Endodermal cell (in vitro differentiated cells): Measurements from ENCODE around the gene SLC24A3. TPM values are rescaled to one million over a fixed set of nuclear protein-coding genes. Genes with fewer than 3 reads are reported as not detected.

Experiments
- DNase-seq: peaks from one replicate; pipeline ENCODE4 v3.0.0-alpha.2; 2017
- H3K27ac ChIP-seq: 2 replicates; pipeline ENCODE4 v1.5.1; 2013; ENCODE audit warnings: mild to moderate bottlenecking, low read depth, low read length, moderate library complexity
- H3K27me3 ChIP-seq: 2 replicates; pipeline ENCODE4 v1.6.1; 2013; ENCODE audit warnings: mild to moderate bottlenecking, low read length, moderate library complexity; ENCODE audit not compliant: insufficient read depth, control insufficient read depth, poor library complexity, severe bottlenecking
- H3K36me3 ChIP-seq: 2 replicates; pipeline ENCODE4 v1.7.0; 2013; ENCODE audit warnings: mild to moderate bottlenecking, low read length, moderate library complexity; ENCODE audit not compliant: control insufficient read depth, insufficient read depth
- H3K4me1 ChIP-seq: one replicate; pipeline ENCODE4 v1.7.0; 2013; ENCODE audit warnings: low read length; ENCODE audit not compliant: control insufficient read depth, insufficient read depth
- H3K4me3 ChIP-seq: 2 replicates; pipeline ENCODE4 v1.5.1; 2013; ENCODE audit warnings: mild to moderate bottlenecking, low read length, moderate library complexity
- H3K9ac ChIP-seq: 2 replicates; pipeline ENCODE4 v1.6.1; 2013; ENCODE audit warnings: mild to moderate bottlenecking, low read length, moderate library complexity; ENCODE audit not compliant: poor library complexity, severe bottlenecking; ENCODE audit errors: extremely low read depth
- H3K9me3 ChIP-seq: 2 replicates; pipeline ENCODE4 v1.6.1; 2013; ENCODE audit warnings: mild to moderate bottlenecking, low read length, moderate library complexity; ENCODE audit not compliant: control insufficient read depth
- H3K27ac Mint-ChIP-seq: 2 replicates; pipeline ENCODE4 v1.8.0; 2020; ENCODE audit warnings: mixed read lengths
- H3K27me3 Mint-ChIP-seq: 2 replicates; pipeline ENCODE4 v1.8.0; 2021; ENCODE audit warnings: mild to moderate bottlenecking, mixed read lengths; ENCODE audit not compliant: insufficient read depth
- H3K36me3 Mint-ChIP-seq: 2 replicates; pipeline ENCODE4 v1.8.0; 2020; ENCODE audit warnings: low read depth, mixed read lengths
- H3K4me1 Mint-ChIP-seq: 2 replicates; pipeline ENCODE4 v1.8.0; 2020; ENCODE audit warnings: mixed read lengths
- H3K4me3 Mint-ChIP-seq: 2 replicates; pipeline ENCODE4 v1.8.0; 2020; ENCODE audit warnings: mild to moderate bottlenecking, moderate library complexity, mixed read lengths
- H3K9me3 Mint-ChIP-seq: 2 replicates; pipeline ENCODE4 v1.8.0; 2020; ENCODE audit warnings: mild to moderate bottlenecking, mixed read lengths
- CTCF ChIP-seq: fragments of 200-600 bp; sonication (generic); conservative IDR thresholded peaks from 2 replicates; pipeline ENCODE4 v1.5.0; 2021; ENCODE audit warnings: antibody characterized with exemption, mild to moderate bottlenecking
- WGBS, 2 experiments: methylation state at CpG; one replicate each; pipeline versions ENCODE4 v1.1.5 to v1.1.7; 2013; ENCODE audit warnings: missing lambda C conversion rate in 2 of 2, mixed read lengths in 1 of 2; ENCODE audit not compliant: insufficient coverage in 1 of 2, insufficient read length in 1 of 2; 5-methylcytosine and 5-hydroxymethylcytosine counted together
- total RNA-seq, 2 donors: library from RNA; stranded (reverse); fragmentation: NEBNext Ultra II Directional in 1 of 2; extraction: Animal tissue kit (Norgen Biotek cat#: 25700) in 1 of 2; gene quantifications; 2 replicates in 1 of 2; 3 replicates in 1 of 2; pipeline ENCODE4 v1.2.1, GENCODE V29; 2021

Gene SLC24A3
- total RNA-seq, 2 donors from 2014 or later = 1.5 to 1.8 TPM

GRCh38 chr20:19314621-19315020 lies 102.2 kb downstream of the SLC24A3 start:
- H3K9me3 Mint-ChIP-seq = no peaks in the 10 kb centered on the region
- DNase-seq = no peak
- Histone ChIP-seq H3K9me3 (no peaks in the 10 kb centered on the region), H3K4me3 (no peak overlapping the region), H3K27ac (no peak overlapping the region), H3K27me3 (no peaks in the 10 kb centered on the region), H3K4me1 (no peaks in the 10 kb centered on the region), H3K36me3 (no peaks in the 10 kb centered on the region), H3K9ac (no peak overlapping the region)
- H3K27ac Mint-ChIP-seq = no peak overlapping the region
- H3K36me3 Mint-ChIP-seq = no peaks in the 10 kb centered on the region
- 92 to 99% methylated on average over 7 of the region's 7 CpGs for WGBS, 2 experiments
- no peaks in the 10 kb centered on the region for H3K27me3 Mint-ChIP-seq
- H3K4me3 Mint-ChIP-seq = no peak overlapping the region
- no peak for TF ChIP-seq CTCF
- no peaks in the 10 kb centered on the region for H3K4me1 Mint-ChIP-seq

GRCh38 chr20:19317237-19318069 lies 105.0 kb downstream of the SLC24A3 start:
- WGBS, 2 experiments = 89 to 90% methylated on average over 4 to 5 of the region's 5 CpGs
- Histone ChIP-seq H3K4me1 (no peaks in the 10 kb centered on the region), H3K9ac (no peak overlapping the region), H3K27ac (no peak overlapping the region), H3K9me3 (no peaks in the 10 kb centered on the region), H3K36me3 (no peaks in the 10 kb centered on the region), H3K27me3 (no peaks in the 10 kb centered on the region), H3K4me3 (no peak overlapping the region)
- Mint-ChIP-seq H3K4me1 (no peaks in the 10 kb centered on the region), H3K4me3 (no peak overlapping the region), H3K27me3 (no peaks in the 10 kb centered on the region), H3K27ac (no peak overlapping the region), H3K36me3 (no peaks in the 10 kb centered on the region), H3K9me3 (no peaks in the 10 kb centered on the region)
- TF ChIP-seq CTCF = no peak
- no peak for DNase-seq

DNA sequence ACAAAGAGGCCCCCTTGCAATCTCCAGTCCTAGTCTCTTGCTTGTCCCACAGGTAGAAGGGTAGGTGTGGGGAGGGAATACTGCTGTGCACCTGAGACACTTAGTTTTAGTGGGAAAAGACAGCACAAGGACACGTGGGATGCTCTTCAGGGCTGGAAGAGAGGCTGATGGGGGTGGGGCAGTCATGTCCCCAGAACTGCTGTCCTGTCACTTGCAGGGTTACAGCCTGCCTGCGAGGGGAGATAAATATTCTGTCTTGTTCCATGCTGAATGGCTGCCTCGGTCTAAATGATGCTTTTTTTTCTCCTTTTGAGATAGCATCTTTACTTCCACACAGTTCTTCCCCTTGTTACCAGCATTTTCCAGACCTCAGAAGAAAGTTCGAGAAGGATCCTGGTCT lies 106.2 kb downstream of the SLC24A3 start:
- Histone ChIP-seq H3K27me3 (no peaks in the 10 kb centered on the region), H3K36me3 (no peaks in the 10 kb centered on the region), H3K4me1 (no peaks in the 10 kb centered on the region), H3K9ac (no peak overlapping the region), H3K9me3 (no peaks in the 10 kb centered on the region), H3K4me3 (no peak overlapping the region), H3K27ac (no peak overlapping the region)
- no peaks in the 10 kb centered on the region for H3K9me3 Mint-ChIP-seq
- no peak for DNase-seq
- H3K36me3 Mint-ChIP-seq = no peaks in the 10 kb centered on the region
- H3K27me3 Mint-ChIP-seq = no peaks in the 10 kb centered on the region
- no peak overlapping the region for H3K4me3 Mint-ChIP-seq
- no peak overlapping the region for H3K27ac Mint-ChIP-seq
- TF ChIP-seq CTCF = no peak
- WGBS, 2 experiments = 83 to 86% methylated on average over 2 to 4 of the region's 4 CpGs
- H3K4me1 Mint-ChIP-seq = no peaks in the 10 kb centered on the region
